ENCODE results near the gene CMTM5.
"Not testable (repeated sequence)": the region's sequence is repeated elsewhere in the genome, so short reads cannot be mapped to it uniquely, and the experiment has no call there.

Gene CMTM5

DNA sequence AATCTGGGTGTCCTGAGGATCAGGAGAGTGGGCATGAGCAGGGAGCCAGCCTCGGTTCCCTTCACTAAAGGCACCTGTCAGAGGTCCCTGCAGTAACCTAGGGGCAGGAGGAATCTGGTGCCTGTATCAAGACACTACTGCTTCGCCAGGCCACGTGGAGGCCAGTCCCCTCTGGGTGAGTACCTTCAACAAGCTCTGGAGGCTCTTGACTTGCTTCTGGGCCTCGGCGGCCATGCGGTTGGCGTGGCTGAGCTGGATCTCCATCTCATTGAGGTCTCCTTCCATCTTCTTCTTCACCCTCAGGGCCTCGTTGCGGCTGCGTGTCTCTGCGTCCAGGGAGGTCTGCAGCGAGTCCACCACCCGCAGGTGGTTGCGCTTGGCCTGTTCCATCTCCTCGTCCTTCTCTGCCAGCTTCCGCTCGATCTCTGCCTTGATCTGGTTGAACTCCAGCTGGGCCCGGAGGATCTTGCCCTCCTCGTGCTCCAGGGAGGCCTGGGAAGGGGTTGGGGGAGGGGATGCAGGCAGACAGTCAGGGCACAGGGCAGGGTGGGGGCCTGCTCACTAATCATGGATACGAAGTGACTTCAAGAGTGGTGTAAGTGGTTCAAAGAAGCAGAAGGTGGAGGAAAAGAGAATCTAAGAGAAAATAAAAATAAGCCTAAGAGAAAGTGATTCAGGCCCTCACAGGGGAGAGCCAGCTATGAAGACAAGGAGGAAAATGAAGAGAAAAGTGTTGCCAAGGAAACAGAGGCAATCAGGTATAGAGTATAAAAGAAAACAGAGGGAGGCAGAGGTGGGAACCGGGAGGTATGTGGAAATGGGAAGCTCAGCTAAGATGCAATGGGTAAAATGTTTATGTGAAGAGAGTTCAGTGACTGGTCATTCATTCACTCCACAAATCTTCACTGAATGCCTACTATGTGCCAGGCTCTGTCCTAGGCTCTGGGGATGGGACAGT, 39.3 kb downstream of the CMTM5 start:
- DNase-seq: no peak

DNA sequence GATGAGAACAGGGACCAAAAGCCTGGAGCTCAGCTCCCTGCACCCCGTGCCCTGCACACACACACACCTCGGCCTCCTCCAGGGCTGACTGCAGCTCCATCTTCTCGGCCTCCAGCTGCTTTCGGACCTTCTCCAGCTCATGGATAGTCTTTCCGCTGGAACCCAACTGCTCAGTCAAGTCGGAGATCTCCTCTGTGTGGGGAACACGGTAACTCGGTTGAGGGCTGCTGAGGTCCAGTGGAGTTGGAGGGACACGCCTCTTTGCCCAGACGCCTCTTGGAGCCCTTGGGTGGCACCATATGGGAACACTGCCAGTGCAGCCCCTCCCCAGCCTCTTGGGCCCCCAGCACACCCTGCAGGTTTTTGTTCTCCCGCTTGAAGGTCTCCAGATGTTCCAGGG, 40.0 kb downstream of the CMTM5 start:
- no peak for DNase-seq

DNA sequence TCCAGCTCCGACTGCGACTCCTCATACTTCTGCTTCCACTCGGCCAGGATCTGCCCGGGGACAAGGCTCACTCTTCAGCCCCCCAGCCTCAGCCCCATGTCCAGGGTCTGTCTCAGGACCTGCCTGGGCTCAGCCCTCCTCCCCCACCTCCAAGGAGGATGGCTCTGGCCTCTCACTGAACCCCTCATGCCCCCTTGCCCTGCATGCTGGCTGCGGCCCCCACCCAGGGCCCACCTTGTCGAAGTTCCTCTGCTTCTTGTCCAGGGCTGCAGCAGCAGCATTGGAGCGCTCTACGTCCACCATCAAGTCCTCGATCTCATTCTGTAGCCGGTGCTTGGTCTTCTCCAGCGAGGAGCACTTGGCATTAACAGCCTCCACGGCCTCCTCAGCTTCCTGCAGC, 40.4 kb downstream of the CMTM5 start:
- DNase-seq: not testable (repeated sequence)

DNA sequence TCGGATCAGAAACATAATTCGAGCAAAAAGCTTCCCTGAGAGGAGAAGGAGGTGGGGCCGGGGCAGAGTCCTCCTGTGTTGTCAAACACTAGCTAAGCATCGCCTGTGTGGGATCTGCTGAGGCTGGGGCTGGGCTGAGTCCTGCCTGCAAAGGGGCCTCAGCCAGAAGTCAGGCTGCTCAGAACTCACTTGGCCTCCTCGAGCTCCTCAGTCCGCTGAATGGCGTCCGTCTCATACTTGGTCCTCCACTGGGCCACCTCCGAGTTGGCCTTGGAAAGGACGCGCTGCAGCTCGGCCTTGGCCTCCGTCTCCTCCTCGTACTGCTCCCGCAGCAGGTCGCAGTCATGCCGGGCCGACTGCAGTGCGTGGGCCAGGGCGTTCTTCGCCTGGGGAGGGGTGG, 41.2 kb downstream of the CMTM5 start:
- no peak for DNase-seq

DNA sequence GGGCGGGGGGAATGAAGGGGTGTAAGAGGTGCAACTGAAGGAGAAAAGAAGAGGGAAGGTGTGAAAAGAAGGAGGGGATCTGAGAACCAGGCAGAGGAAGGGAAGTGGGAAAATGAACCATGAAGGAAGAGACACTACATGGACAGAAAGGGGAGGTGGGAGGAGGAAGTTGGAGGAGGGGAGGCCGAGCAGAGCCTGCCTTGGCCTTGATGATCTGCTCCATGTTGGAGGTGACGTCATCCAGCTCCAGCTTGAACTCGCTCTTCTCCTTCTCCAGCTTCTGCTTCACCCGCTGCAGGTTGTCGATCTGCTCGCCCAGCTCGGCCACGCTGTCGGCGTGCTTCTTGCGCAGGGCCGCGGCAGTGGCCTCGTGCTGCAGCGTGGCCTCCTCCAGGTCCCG, 42.8 kb downstream of the CMTM5 start:
- not testable (repeated sequence) for DNase-seq

DNA sequence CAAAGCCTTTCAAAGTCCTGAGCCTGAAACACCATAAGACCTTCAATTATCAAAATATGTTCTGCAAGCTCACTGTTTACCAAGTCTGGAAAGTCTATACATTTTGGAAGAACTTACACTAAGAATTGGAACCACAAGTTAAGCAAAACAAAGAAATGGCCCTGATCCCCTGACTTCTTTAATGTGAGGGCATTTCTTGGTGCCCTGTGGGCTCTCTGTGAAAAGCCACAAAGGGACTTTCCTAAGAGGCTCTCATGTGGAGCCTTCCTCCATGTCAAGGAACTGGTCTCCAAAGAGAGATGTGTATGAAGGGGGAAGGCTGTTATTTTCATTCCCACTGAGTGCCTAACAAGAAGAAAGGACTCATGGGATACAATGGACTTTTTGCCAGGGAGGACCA, 44.7 kb downstream of the CMTM5 start:
- peak in 1 of 5 donors; percentile 68 for DNase-seq

DNA sequence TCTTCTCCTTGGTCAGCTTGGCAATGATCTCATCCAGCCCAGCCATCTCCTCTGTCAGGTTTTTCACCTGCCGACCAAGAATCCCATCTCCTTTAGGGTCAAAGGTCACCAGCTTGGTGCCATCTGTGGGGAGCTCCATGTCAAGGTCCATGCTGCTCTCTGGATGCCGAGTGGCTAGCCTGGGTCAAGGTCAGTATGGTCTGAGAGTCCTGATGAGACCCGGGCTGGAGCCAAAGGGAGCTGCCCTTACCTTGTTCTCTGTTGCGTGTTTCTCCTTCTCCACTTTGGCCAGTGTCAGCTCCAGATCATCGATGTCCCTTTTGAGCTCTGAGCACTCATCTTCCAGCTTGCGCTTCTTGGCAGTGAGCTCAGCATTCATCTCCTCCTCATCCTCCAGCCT, 46.8 kb downstream of the CMTM5 start:
- DNase-seq: no peak

DNA sequence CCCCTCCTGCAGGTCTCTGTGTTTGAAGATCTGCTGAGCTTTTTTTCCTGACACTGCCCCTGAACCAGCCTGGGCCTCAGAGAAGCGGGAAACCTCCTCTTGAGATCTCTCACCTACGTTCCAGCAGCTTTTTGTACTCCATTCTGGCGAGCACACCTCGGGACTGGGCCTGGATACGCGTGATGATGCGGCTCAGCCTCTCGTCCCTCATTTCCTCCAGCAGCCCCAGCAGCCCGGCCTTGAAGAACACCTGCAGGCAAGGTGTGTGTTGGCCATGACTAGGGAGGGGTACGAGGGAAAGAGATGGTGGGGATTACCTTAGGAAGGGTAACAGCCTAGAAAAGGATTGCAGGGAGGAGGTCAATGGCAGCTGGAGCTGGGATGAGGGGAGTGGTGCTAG, 48.3 kb downstream of the CMTM5 start:
- no peak for DNase-seq

DNA sequence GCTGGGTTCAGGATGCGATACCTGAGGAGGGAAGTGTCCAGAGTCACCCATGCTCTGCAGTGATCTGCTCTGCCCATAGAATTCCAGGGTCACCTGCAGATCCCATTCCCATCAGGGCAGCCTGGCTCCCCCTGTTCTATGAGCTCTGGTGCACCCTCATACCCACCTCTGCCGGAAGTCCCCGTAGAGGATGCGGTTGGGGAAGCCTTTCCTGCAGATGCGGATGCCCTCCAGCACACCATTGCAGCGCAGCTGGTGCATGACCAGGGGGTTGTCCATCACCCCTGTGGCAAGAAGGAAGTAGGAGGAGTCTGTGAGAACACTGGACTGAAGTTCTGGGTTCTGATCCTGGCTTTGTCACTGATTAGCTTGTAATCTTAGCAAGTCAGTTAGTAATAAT, 49.0 kb downstream of the CMTM5 start:
- not testable (repeated sequence) for DNase-seq

DNA sequence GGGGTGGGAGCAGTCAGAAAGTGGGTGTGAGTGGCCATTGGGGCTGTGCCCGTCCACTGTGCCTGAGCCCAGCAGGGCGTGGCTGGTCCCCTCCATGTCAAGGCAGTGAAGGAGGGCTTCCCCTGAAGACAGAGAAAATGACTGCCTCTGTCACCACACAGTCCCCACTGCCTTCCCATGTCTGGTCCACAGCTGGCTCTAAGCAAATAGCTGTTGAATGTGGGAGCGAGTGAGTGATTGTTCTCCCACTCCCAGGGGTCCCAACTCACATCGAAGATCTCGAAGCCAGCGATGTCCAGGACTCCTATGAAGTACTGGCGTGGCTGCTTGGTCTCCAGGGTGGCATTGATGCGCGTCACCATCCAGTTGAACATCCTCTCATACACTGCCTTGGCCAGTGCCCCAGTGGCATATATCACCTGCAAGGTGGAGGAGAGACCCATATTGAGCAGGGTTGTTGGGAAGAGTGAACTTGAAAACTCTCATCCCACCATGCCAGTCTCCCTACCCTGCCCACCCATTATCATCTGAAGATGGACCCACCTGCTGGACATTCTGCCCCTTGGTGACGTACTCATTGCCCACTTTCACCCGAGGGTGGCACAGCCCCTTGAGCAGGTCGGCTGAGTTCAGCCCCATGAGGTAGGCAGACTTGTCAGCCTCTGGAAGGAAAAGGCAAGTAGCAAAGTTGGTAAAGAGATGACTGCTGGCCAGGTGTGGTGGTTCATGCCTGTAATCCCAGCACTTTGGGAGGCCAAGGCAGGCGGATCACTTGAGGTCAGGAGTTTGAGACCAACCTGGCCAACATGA, 52.0 kb downstream of the CMTM5 start:
- no peak for DNase-seq
